ENCODE results near the gene LARP4B. TPM values are rescaled to one million over a fixed set of nuclear protein-coding genes. Genes with fewer than 3 reads are reported as not detected.

Gene LARP4B
- total and polyA plus RNA-seq, 8 donors = 11.8 to 269 (median 54.3) TPM

DNA sequence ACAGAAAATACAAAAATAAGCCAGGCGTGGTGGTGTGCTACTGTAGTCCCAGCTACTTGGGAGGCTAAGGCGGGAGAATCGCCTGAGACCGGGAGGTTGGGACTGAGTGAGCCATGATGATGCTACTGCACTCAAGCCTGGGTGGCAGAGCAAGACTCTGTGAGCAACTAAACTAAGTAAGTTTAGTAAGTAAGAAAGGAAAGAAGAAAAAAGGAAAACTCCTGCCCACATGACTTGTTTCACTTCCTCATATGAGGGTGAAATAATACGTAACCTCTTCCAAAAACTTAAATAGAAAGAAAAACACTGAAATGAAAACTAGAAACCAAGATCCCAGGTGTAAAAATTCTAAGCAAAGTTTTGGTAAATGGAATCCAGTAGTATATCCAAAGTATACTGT is 79.6 kb downstream of the LARP4B start:
- DNase-seq = no peak
- intact Hi-C loops (cut with DNase I; ENCODE audit: low total_unique reads) = no loop called here
- Histone ChIP-seq H3K27ac (no peak overlapping the region), H3K9me3 (peaks cover 0 to 8% (median 0%) of the 10 kb centered on the region in 4 donors), H3K4me3 (no peak overlapping the region), H3K4me1 (peaks cover 0 to 52% (median 12%) of the 10 kb centered on the region in 4 donors), H3K36me3 (peaks cover 0 to 75% (median 47%) of the 10 kb centered on the region in 4 donors), H3K27me3 (no peaks in the 10 kb centered on the region)
- WGBS, 5 donors = 89 to 97% (median 93%) methylated on average over 5 of the region's 5 CpGs
- TF ChIP-seq POLR2A (IDR thresholded peaks at IDR 0.05) = no peak
- TF ChIP-seq, protein P1, sequence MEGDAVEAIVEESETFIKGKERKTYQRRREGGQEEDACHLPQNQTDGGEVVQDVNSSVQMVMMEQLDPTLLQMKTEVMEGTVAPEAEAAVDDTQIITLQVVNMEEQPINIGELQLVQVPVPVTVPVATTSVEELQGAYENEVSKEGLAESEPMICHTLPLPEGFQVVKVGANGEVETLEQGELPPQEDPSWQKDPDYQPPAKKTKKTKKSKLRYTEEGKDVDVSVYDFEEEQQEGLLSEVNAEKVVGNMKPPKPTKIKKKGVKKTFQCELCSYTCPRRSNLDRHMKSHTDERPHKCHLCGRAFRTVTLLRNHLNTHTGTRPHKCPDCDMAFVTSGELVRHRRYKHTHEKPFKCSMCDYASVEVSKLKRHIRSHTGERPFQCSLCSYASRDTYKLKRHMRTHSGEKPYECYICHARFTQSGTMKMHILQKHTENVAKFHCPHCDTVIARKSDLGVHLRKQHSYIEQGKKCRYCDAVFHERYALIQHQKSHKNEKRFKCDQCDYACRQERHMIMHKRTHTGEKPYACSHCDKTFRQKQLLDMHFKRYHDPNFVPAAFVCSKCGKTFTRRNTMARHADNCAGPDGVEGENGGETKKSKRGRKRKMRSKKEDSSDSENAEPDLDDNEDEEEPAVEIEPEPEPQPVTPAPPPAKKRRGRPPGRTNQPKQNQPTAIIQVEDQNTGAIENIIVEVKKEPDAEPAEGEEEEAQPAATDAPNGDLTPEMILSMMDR (IDR thresholded peaks at IDR 0.05) = no peak
- no peak for TF ChIP-seq EP300 (IDR thresholded peaks at IDR 0.05)
- no peak for TF ChIP-seq POLR2AphosphoS5 (IDR thresholded peaks at IDR 0.05)

DNA sequence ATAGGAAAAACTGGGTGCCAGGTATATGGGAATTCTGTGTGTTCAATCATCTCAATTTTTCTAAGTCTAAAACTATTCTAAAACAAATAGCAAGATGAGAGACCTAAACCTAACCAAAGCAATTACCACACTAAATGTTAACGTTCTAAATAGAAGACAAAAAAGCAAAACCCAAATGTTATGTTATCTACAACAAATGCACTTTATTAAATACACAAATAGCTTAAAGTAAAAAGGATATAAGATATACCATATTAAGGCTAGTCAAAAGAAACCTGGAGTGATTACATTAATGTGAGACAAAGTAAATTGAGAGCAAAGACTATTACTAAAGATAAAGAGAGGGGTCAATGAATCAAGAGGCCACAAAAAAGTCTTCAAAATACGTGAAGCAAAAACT is 81.4 kb downstream of the LARP4B start:
- 71 to 90% (median 82%) methylated on average over 2 of the region's 2 CpGs for WGBS, 5 donors
- intact Hi-C loops (cut with DNase I; ENCODE audit: low total_unique reads) = no loop called here
- Histone ChIP-seq H3K4me3 (no peak overlapping the region), H3K36me3 (peaks cover 0 to 78% (median 42%) of the 10 kb centered on the region in 4 donors), H3K27ac (no peak overlapping the region), H3K9me3 (peaks cover 0 to 8% (median 0%) of the 10 kb centered on the region in 4 donors), H3K27me3 (no peaks in the 10 kb centered on the region), H3K4me1 (peaks cover 5 to 53% (median 8%) of the 10 kb centered on the region in 4 donors)
- no peak for DNase-seq
- TF ChIP-seq EP300 (IDR thresholded peaks at IDR 0.05) (no peak), POLR2A (IDR thresholded peaks at IDR 0.05) (no peak), POLR2AphosphoS5 (IDR thresholded peaks at IDR 0.05) (no peak)
- TF ChIP-seq, protein P1 (IDR thresholded peaks at IDR 0.05) = no peak

DNA sequence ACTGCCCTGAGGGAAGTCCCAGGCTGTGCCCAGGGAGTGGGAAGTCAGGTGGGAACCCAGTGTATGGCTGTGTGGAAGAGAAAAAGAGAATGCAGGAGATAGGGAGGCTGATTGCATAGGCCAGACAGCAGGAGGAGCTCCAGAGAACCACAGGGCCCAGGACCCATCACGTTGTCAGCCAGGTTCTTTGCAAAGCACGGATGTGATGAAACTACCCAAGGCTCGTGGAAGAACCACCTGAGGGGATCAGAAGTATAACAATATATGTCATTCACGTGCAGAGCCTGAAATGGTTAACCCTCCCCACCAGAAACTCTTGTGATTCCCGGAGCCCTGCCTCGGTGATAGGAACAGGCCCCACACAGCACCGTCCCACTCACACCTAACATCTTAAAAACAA is 83.6 kb downstream of the LARP4B start:
- 47 to 71% (median 65%) methylated on average over 7 of the region's 7 CpGs for WGBS, 5 donors
- intact Hi-C loops (cut with DNase I; ENCODE audit: low total_unique reads) = no loop called here
- H3K36me3 ChIP-seq = peaks cover 4 to 76% (median 43%) of the 10 kb centered on the region in 4 donors

DNA sequence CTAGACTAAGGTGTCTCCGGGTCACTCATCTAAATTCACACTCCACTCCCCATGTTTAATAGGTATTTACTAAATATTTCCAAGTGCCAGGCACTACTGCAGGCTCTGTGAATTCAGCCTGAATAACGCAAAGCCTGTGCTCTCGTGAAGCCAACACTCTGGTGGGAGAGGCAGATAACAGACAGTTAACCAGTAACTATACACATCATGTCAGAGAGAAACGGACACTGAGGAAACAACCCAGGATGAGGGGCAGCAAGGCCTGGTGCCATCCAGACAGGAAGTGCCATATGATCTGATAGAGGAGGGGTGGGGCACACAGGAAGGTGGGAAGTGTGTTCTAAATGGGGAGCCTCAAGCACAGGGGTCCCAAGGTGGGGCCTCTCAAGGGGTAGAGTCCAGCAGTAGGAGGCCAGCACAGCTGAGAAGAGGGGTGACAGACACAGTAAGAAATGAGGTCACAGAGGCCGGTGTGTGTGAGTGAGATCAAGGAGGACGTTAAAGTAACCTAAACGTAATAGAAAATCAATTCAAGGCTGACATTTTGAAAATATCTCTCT is 85.3 kb downstream of the LARP4B start:
- H3K27me3 ChIP-seq = no peaks in the 10 kb centered on the region
- peaks cover 8 to 81% (median 56%) of the 10 kb centered on the region in 4 donors for H3K36me3 ChIP-seq
- peaks cover 0 to 8% (median 0%) of the 10 kb centered on the region in 4 donors for H3K9me3 ChIP-seq
- no peak for DNase-seq
- no peak overlapping the region for H3K4me3 ChIP-seq
- intact Hi-C loops (cut with DNase I; ENCODE audit: low total_unique reads) = no loop called here
- H3K4me1 ChIP-seq = peaks cover 5 to 41% (median 8%) of the 10 kb centered on the region in 4 donors
- H3K27ac ChIP-seq = peak overlapping the region in 1 of 5 donors; percentile 15
- 72 to 86% (median 75%) methylated on average over 7 of the region's 7 CpGs for WGBS, 5 donors
- TF ChIP-seq POLR2A (IDR thresholded peaks at IDR 0.05) = no peak
- TF ChIP-seq, protein P1 (IDR thresholded peaks at IDR 0.05) = no peak
- TF ChIP-seq POLR2AphosphoS5 (IDR thresholded peaks at IDR 0.05) = no peak
- no peak for TF ChIP-seq EP300 (IDR thresholded peaks at IDR 0.05)

More for the DNA sequence above, 83.6 kb downstream of the LARP4B start:
- no peak for DNase-seq
- Histone ChIP-seq H3K4me1 (peaks cover 5 to 49% (median 8%) of the 10 kb centered on the region in 4 donors), H3K27ac (no peak overlapping the region), H3K9me3 (peaks cover 0 to 8% (median 0%) of the 10 kb centered on the region in 4 donors), H3K4me3 (no peak overlapping the region), H3K27me3 (no peaks in the 10 kb centered on the region)
- no peak for TF ChIP-seq EP300 (IDR thresholded peaks at IDR 0.05)

DNA sequence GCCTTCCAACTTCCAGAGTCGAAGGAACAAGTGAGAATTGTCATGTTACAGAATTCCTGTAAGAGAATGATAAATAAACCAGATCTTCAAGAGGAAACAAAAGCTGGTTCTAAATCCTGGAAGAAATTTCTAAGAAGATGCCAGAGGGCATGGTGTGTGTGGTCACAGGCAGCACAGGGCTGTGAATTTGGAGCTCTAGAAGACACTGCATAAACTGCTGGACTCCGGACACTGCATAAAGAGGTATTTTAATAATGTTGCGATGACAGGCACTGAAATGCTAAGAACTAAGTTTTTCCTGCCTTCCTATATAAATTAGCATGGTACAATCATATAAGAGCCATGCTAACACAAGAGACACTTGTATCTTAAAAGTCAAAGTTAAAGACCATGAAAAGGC is 86.0 kb downstream of the LARP4B start:
- H3K36me3 ChIP-seq = peaks cover 10 to 85% (median 63%) of the 10 kb centered on the region in 4 donors
- H3K27me3 ChIP-seq = no peaks in the 10 kb centered on the region
- H3K4me1 ChIP-seq = peaks cover 5 to 41% (median 8%) of the 10 kb centered on the region in 4 donors
- 81 to 85% (median 82%) methylated on average over 3 of the region's 3 CpGs for WGBS, 5 donors
- H3K27ac ChIP-seq = no peak overlapping the region
- DNase-seq = no peak
- TF ChIP-seq, protein P1 (IDR thresholded peaks at IDR 0.05) = no peak
- TF ChIP-seq POLR2AphosphoS5 (IDR thresholded peaks at IDR 0.05) (no peak), POLR2A (IDR thresholded peaks at IDR 0.05) (no peak), EP300 (IDR thresholded peaks at IDR 0.05) (no peak)
- peaks cover 0 to 7% (median 0%) of the 10 kb centered on the region in 4 donors for H3K9me3 ChIP-seq
- no peak overlapping the region for H3K4me3 ChIP-seq
- intact Hi-C loops (cut with DNase I; ENCODE audit: low total_unique reads) = no loop called here

Measured in stomach (tissue), 9 donors.